ENCODE results near the gene TOP2A. TPM values are rescaled to one million over a fixed set of nuclear protein-coding genes. Genes with fewer than 3 reads are reported as not detected.

TOP2A gene
- total RNA-seq, 1 donor from 2014 or later, result 91.0 TPM

- peak overlapping the region; percentile 95 for H3K27ac Mint-ChIP-seq
- no peak for DNase-seq (ENCODE audit: low spot score in 2 of 2, unreplicated experiment in 2 of 2)
- H3K4me3 Mint-ChIP-seq, result no peak overlapping the region
- H3K9me3 Mint-ChIP-seq, result no peaks in the 10 kb centered on the region
- H3K27me3 Mint-ChIP-seq (ENCODE audit: low read depth), result no peaks in the 10 kb centered on the region
- peaks cover 14% of the 10 kb centered on the region for H3K36me3 Mint-ChIP-seq
- H3K4me1 Mint-ChIP-seq, result peaks cover 63% of the 10 kb centered on the region
- TF ChIP-seq CTCF (IDR thresholded peaks at IDR 0.05; ENCODE audit: unreplicated experiment), result no peak
Observed at GRCh38 chr17:40458851-40459482, 41.3 kb upstream of the TOP2A start.

- Mint-ChIP-seq H3K4me3 (peak overlapping the region; percentile 40), H3K9me3 (no peaks in the 10 kb centered on the region)
Observed at GRCh38 chr17:40457964-40458791, 40.5 kb upstream of the TOP2A start.

GRCh38 chr17:40457369-40457768, 39.7 kb upstream of the TOP2A start:
- no peak for DNase-seq (ENCODE audit: low spot score in 2 of 2, unreplicated experiment in 2 of 2)
- H3K27me3 Mint-ChIP-seq (ENCODE audit: low read depth), result no peaks in the 10 kb centered on the region
- peaks cover 51% of the 10 kb centered on the region for H3K4me1 Mint-ChIP-seq
- peaks cover 16% of the 10 kb centered on the region for H3K36me3 Mint-ChIP-seq
- H3K9me3 Mint-ChIP-seq, result no peaks in the 10 kb centered on the region
- no peak overlapping the region for H3K4me3 Mint-ChIP-seq
- no peak for TF ChIP-seq CTCF (IDR thresholded peaks at IDR 0.05; ENCODE audit: unreplicated experiment)
- peak overlapping the region; percentile 95 for H3K27ac Mint-ChIP-seq

More at GRCh38 chr17:40457964-40458791, 40.5 kb upstream of the TOP2A start:
- peak in 1 of 2 experiments; percentile 64 for DNase-seq (ENCODE audit: low spot score in 2 of 2, unreplicated experiment in 2 of 2)
- TF ChIP-seq CTCF (IDR thresholded peaks at IDR 0.05; ENCODE audit: unreplicated experiment), result no peak
- Mint-ChIP-seq H3K27me3 (ENCODE audit: low read depth) (no peaks in the 10 kb centered on the region), H3K36me3 (peaks cover 16% of the 10 kb centered on the region), H3K27ac (peak overlapping the region; percentile 95), H3K4me1 (peaks cover 58% of the 10 kb centered on the region)

GRCh38 chr17:40456396-40456951, 38.8 kb upstream of the TOP2A start:
- peaks cover 16% of the 10 kb centered on the region for H3K36me3 Mint-ChIP-seq
- peaks cover 48% of the 10 kb centered on the region for H3K4me1 Mint-ChIP-seq
- no peak overlapping the region for H3K4me3 Mint-ChIP-seq
- H3K27me3 Mint-ChIP-seq (ENCODE audit: low read depth), result no peaks in the 10 kb centered on the region
- no peak overlapping the region for H3K27ac Mint-ChIP-seq
- no peaks in the 10 kb centered on the region for H3K9me3 Mint-ChIP-seq
- DNase-seq (ENCODE audit: low spot score in 2 of 2, unreplicated experiment in 2 of 2), result no peak
- TF ChIP-seq CTCF (IDR thresholded peaks at IDR 0.05; ENCODE audit: unreplicated experiment), result no peak

GRCh38 chr17:40454613-40454995, 36.9 kb upstream of the TOP2A start:
- no peak for TF ChIP-seq CTCF (IDR thresholded peaks at IDR 0.05; ENCODE audit: unreplicated experiment)
- Mint-ChIP-seq H3K4me1 (peaks cover 40% of the 10 kb centered on the region), H3K27ac (no peak overlapping the region), H3K36me3 (peaks cover 16% of the 10 kb centered on the region), H3K4me3 (no peak overlapping the region), H3K9me3 (no peaks in the 10 kb centered on the region), H3K27me3 (ENCODE audit: low read depth) (no peaks in the 10 kb centered on the region)
- DNase-seq (ENCODE audit: low spot score in 2 of 2, unreplicated experiment in 2 of 2), result no peak
